Astrocyte (in vitro differentiated cells and primary cell): ENCODE measurements around the gene DCLK1.

Experiments
- CTCF ChIP-seq: IDR thresholded peaks from 2 replicates; pipeline ENCODE4 v1.5.1; 2011; ENCODE audit warnings: low read depth, mild to moderate bottlenecking, inconsistent platforms, low read length, moderate library complexity; ENCODE audit not compliant: insufficient read depth
- EZH2 ChIP-seq: IDR thresholded peaks from 2 replicates; pipeline ENCODE4 v1.6.1; 2012; ENCODE audit warnings: mild to moderate bottlenecking, low read length, inconsistent platforms; ENCODE audit not compliant: insufficient read depth

- TF ChIP-seq CTCF (no peak), EZH2 (no peak)
Measured at GRCh38 chr13:35961002-35961401, 170.2 kb downstream of the DCLK1 start.
